Adrenal gland (tissue), 5 donors: ENCODE data around the gene PTPRE.

Experiments
- CTCF ChIP-seq, 6 experiments: fragments of 450-650 bp in 4 of 6; fragments of 200-600 bp in 2 of 6; sonication (generic) in 1 of 6; IDR thresholded peaks; 1 replicate in 5 of 6; 2 replicates in 1 of 6; pipeline versions ENCODE4 v1.5.1 to v1.8.0; 2016 to 2021; ENCODE audit warnings: antibody characterized with exemption in 6 of 6, mild to moderate bottlenecking in 2 of 6, moderate library complexity in 1 of 6
- POLR2A ChIP-seq, 2 donors: fragments of 450-650 bp; IDR thresholded peaks; one replicate each; pipeline ENCODE4 v1.6.1; 2017; ENCODE audit warnings: antibody characterized with exemption in 2 of 2, mild to moderate bottlenecking in 2 of 2, moderate library complexity in 1 of 2
- donor health status: DM: no; HTN: no; CAD: no.

GRCh38 chr10:127910464-127910770 is 3.5 kb downstream of the PTPRE start:
- TF ChIP-seq POLR2A (IDR thresholded peaks at IDR 0.05) (no peak), CTCF (IDR thresholded peaks at IDR 0.05) (no peak)
